Cardiac fibroblast (primary cell): ENCODE data around the gene BCL10.

ENCODE experiments used
- DNase-seq, 2 donors: peaks; one replicate each; pipeline versions ENCODE4 v3.0.0 to v3.0.0-alpha.2; 2010; ENCODE audit warnings: low read depth in 2 of 2
- H3K4me3 ChIP-seq, 2 donors: replicated peaks in 1 of 2; 1 replicate in 1 of 2; 2 replicates in 1 of 2; pipeline ENCODE4 v1.5.1; 2011; ENCODE audit warnings: low read depth in 2 of 2, low read length in 2 of 2, mild to moderate bottlenecking in 2 of 2, moderate library complexity in 1 of 2
- CTCF ChIP-seq: IDR thresholded peaks from one replicate; pipeline ENCODE4 v1.5.1; 2011; ENCODE audit warnings: low read depth, mild to moderate bottlenecking, low read length, inconsistent platforms

BCL10 gene

GRCh38 chr1:85216697-85217096, 59.7 kb downstream of the BCL10 start:
- H3K4me3 ChIP-seq = no peak overlapping the region
- no peak for TF ChIP-seq CTCF
- DNase-seq = no peak
